Measurements from ENCODE around the gene PC. TPM values are rescaled to one million over a fixed set of nuclear protein-coding genes. Genes with fewer than 3 reads are reported as not detected.

PC gene
- total RNA-seq, 4 donors from 2014 or later: 154 to 535 (median 195) TPM

DNA sequence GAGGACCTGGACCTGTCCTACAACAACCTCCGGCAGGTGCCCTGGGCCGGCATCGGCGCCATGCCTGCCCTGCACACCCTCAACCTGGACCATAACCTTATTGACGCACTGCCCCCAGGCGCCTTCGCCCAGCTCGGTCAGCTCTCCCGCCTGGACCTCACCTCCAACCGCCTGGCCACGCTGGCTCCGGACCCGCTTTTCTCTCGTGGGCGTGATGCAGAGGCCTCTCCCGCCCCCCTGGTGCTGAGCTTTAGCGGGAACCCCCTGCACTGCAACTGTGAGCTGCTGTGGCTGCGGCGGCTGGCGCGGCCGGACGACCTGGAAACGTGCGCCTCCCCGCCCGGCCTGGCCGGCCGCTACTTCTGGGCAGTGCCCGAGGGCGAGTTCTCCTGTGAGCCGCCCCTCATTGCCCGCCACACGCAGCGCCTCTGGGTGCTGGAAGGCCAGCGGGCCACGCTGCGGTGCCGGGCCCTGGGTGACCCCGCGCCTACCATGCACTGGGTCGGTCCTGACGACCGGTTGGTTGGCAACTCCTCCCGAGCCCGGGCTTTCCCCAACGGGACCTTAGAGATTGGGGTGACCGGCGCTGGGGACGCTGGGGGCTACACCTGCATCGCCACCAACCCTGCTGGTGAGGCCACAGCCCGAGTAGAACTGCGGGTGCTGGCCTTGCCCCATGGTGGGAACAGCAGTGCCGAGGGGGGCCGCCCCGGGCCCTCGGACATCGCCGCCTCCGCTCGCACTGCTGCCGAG, 99.8 kb downstream of the PC start:
- TF ChIP-seq, protein P1, sequence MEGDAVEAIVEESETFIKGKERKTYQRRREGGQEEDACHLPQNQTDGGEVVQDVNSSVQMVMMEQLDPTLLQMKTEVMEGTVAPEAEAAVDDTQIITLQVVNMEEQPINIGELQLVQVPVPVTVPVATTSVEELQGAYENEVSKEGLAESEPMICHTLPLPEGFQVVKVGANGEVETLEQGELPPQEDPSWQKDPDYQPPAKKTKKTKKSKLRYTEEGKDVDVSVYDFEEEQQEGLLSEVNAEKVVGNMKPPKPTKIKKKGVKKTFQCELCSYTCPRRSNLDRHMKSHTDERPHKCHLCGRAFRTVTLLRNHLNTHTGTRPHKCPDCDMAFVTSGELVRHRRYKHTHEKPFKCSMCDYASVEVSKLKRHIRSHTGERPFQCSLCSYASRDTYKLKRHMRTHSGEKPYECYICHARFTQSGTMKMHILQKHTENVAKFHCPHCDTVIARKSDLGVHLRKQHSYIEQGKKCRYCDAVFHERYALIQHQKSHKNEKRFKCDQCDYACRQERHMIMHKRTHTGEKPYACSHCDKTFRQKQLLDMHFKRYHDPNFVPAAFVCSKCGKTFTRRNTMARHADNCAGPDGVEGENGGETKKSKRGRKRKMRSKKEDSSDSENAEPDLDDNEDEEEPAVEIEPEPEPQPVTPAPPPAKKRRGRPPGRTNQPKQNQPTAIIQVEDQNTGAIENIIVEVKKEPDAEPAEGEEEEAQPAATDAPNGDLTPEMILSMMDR (IDR thresholded peaks at IDR 0.05; ENCODE audit: low read depth): no peak

DNA sequence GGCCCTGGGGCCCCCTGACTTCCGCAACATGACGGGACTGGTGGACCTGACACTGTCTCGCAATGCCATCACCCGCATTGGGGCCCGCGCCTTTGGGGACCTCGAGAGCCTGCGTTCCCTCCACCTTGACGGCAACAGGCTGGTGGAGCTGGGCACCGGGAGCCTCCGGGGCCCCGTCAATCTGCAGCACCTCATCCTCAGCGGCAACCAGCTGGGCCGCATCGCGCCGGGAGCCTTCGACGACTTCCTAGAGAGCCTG, 100.3 kb downstream of the PC start:
- TF ChIP-seq, protein P1 (IDR thresholded peaks at IDR 0.05; ENCODE audit: low read depth): no peak

DNA sequence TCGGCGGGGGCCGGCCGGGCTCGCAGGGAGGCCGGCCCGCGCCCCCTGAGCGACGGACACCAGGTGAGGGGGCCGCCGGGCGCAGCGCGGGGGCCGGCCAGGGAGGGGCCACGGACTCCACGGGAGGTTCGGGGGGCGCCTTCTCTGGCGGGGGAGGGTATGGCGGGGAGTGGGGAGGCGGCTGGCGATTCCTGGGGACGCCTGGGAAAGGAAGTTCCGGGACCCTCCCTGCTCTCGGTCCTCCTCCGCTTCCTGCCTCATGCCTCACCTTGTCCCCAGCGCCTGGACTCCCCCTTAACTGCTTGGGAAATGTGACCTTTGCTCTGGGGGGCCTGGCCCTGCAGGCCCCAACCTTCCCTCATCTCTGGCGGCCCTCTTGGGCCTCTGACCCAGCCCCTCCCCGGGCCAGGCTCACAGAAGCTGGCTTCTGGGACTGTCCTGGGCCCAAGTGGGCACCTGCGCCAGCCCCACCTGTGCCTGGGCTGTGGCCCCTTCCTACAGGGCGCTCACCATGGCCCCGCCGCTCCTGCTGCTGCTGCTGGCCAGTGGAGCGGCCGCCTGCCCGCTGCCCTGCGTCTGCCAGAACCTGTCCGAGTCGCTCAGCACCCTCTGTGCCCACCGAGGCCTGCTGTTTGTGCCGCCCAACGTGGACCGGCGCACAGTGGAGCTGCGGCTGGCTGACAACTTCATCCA, 100.8 kb downstream of the PC start:
- TF ChIP-seq, protein P1 (IDR thresholded peaks at IDR 0.05; ENCODE audit: low read depth): no peak

DNA sequence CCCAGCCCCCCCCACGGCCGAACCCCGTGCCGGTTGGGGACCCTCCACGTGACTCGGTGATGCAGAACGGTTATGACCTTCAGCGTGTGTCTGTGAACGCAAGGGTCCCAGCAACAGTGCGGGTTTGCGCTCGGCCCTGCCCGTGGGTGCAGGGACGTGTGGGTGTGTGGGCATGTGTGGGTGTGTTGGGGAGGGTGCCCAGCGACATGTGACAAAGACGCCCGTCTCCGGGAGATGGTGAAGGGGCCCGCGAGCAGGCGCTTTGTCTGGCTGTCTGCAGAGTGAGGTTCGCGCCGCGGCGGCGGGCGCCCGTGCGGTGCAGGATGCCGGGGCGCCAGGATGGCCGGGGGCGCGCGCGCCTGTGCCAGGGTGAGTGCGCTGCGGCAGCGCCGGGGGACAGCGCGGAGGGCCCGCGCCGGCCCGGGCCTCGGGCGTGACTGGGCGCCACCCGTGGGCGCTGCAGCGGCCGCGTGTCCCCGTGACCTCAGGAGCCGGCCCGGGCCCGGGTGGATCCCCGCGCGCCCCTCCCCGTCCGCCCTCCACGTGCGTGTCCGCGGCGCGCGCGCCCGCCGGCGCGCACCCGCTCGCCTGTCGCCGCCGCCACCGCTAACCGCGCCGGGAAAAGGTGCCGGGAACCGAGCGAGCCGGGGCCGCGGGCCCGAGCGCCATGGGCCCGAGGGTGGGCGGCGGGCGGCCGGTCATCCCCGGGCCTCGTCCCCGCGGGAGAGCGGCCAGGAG, 101.5 kb downstream of the PC start, which contains the start of gene LRFN4:
TSS of gene LRFN4 (plus strand) at position 569 of the 738 bp plus-strand sequence. CDS start 681 bp downstream, outside the sequence.
- TF ChIP-seq, protein P1 (IDR thresholded peaks at IDR 0.05; ENCODE audit: low read depth): no peak

DNA sequence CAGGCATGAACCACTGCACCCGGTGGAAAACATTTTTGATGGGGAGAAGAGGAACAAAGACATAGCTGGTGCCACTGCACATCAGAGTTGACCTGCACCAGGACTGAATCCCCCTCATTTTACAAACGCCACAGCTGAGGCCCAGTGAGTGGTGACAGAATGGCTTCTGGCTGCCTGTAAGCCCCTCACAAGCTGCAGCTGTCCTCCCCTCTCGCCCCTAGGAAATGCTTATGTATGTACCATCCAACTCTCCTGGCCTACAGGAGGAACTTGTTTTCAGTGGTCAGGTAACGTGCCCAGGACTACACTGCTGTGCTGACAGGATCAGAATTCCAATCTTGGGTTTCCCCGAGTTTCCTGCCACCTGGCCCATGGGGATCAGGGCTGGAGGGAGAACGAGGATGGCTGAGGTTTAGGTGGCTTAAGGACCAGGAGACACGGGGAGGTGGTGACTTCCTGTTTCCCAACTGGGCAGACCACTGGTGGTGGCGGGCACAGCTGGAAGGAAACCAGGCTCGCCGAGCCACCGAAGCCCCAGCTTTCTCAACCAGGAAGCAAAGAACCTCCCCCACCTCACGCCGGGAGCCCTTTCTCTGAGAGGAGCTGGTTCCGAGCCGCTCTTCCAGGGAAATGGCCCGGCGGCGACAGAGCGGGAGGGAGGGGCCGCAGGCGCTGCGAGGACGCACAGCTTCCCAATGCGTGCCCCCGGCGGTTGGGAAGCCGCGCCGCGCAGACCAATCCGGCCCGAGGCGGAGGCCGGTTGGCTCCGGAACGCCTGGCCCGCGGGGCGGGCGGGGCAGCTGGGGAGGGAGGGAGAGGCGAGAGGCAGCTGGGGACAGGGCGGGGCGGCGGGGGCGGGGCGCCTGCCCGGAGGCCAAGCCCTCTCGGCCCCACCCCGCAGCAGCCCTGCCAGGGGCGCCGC, 102.3 kb downstream of the PC start:
- TF ChIP-seq, protein P1 (IDR thresholded peaks at IDR 0.05; ENCODE audit: low read depth): no peak

DNA sequence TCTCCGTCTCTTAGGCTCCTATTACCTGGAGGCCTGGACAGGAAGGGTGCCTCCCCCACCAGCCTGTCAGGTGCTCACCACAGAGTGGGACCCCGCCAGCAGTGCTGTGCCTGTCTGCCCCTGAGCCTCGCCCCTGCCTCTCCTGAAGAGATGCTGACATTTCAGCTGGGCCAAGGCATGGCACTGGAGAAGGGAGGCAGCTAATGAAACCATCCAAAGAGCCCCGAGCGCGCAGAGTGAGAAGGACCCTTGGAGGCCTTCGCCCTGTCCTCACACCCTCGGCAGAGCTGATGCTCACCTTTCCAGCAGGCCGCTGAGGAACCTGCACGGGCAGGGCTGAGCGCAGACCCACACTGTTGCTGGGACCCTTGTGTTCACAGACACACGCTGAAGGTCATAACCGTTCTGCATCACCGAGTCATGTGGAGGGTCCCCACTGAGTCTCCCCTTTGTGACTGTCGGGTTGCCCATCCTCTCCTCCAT, 103.4 kb downstream of the PC start:
- TF ChIP-seq, protein P1 (IDR thresholded peaks at IDR 0.05; ENCODE audit: low read depth): no peak

Data from subcutaneous adipose tissue (tissue), 4 donors.